Activated CD4-positive, alpha-beta T cell treated with anti-CD3 and anti-CD28 coated beads, Interleukin-2, amount 10 ng/mL, durations not matched to agents 7 days and 5 days (primary cell): ENCODE data around the gene TBC1D22A. TPM values are rescaled to one million over a fixed set of nuclear protein-coding genes. Genes with fewer than 3 reads are reported as not detected.

Source experiments
- CTCF ChIA-PET: fragments of 350-600 bp; sonication (Branson Sonifier 250); formaldehyde crosslinking; loops from one replicate; lab custom pipeline; 2021; ENCODE audit warnings: antibody characterized with exemption; lab: Charles Lee
- POLR2A ChIA-PET: fragments of 350-600 bp; sonication (Branson Sonifier 250); formaldehyde crosslinking; loops from one replicate; lab custom pipeline; 2021; ENCODE audit warnings: antibody characterized with exemption; lab: Charles Lee
- DNase-seq: peaks from one replicate; pipeline ENCODE4 v3.0.0-alpha.2; 2020
- H3K27ac Mint-ChIP-seq: one replicate; pipeline ENCODE4 v1.8.0; 2021; ENCODE audit warnings: mild to moderate bottlenecking, moderate library complexity, mixed read lengths
- H3K27me3 Mint-ChIP-seq: one replicate; pipeline ENCODE4 v1.8.0; 2021; ENCODE audit warnings: mixed read lengths
- H3K36me3 Mint-ChIP-seq: one replicate; pipeline ENCODE4 v1.8.0; 2021; ENCODE audit warnings: low read depth, mixed read lengths
- H3K4me1 Mint-ChIP-seq: one replicate; pipeline ENCODE4 v1.8.0; 2021; ENCODE audit warnings: mixed read lengths
- H3K4me3 Mint-ChIP-seq: one replicate; pipeline ENCODE4 v1.8.0; 2021; ENCODE audit warnings: mild to moderate bottlenecking, moderate library complexity, mixed read lengths
- H3K9me3 Mint-ChIP-seq: one replicate; pipeline ENCODE4 v1.8.0; 2021; ENCODE audit warnings: mixed read lengths
- total RNA-seq, 2 experiments: library from RNA; stranded (reverse); gene quantifications; one replicate each; pipeline ENCODE4 v1.2.3, GENCODE V29; 2021

TBC1D22A gene
- total RNA-seq, 2 experiments from 2014 or later, result 34.1 to 39.2 TPM

DNA sequence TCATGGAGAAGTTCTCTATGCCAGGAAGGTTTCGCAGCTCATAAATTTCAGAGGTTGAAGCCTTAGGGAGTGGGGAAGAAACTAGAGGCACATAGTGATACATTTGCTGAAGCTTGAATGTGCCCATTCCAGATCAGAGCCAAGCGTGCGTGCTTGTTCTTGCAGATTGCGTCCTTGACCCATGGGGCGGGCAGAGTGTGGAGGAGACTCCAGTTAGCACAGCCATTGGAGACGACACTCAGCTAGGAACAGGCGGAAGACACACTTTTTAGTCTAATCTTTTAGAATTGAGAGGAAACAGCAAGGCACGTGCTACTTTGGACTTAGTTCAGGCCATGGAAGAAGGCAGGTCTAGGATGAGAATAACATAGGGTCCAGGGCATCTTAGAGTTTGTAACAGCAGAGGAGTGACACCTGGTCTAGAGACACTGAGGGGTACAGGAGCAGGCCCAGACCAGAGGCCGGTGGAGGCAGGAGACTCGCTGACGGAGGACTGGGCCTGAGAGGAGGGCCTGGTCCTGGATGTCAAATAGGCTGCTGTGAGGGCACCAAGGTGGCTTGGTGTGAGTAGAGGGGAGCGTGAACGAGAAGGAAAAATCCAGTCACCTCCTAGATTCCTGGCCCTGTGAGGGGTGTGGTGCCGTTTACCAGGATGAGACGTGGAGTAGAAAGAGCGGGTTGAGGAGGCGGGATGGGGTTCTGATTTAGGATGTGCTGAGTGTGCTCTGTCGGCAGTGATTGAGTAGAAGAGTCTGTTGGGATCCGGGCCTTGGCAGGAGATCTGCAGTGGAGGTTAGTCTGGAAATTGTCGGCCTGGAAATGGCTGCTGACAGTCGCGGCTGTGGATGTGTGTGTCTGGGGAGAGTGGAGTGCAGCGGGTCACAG lies 154.7 kb downstream of the TBC1D22A start:
- ChIA-PET POLR2A (no interaction called here), CTCF (interaction anchor here (0.6 kb wide), 1 partner anchor 84 kb away, joined by 3 read pairs; no protein-coding TSS in a partner anchor)
- Mint-ChIP-seq H3K27ac (no peak overlapping the region), H3K9me3 (peaks cover 3% of the 10 kb centered on the region), H3K27me3 (no peaks in the 10 kb centered on the region), H3K36me3 (peaks cover 26% of the 10 kb centered on the region), H3K4me1 (peaks cover 12% of the 10 kb centered on the region), H3K4me3 (no peak overlapping the region)
- no peak for DNase-seq

DNA sequence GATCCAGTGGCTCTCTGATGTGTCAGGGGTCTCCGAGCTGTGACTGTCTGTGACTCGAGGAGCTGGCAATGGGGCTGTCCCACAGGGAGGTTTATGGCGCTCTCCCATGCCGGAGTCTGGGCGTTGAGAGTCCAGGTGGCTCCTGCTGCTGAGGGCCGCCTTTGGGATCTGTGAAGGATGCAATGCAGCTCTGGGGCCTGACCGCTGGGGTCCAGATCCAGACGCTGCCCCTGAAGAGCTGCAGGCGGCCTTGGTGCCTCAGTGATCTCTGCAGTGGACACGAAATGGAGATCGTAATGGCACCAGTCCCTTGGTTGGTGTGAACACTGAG lies 155.3 kb downstream of the TBC1D22A start:
- CTCF ChIA-PET, result no interaction called here
- Mint-ChIP-seq H3K4me3 (no peak overlapping the region), H3K36me3 (peaks cover 26% of the 10 kb centered on the region), H3K4me1 (peaks cover 12% of the 10 kb centered on the region), H3K9me3 (peaks cover 3% of the 10 kb centered on the region), H3K27me3 (no peaks in the 10 kb centered on the region), H3K27ac (no peak overlapping the region)
- no peak for DNase-seq
- POLR2A ChIA-PET, result no interaction called here

GRCh38 chr22:46918197-46918596 lies 155.7 kb downstream of the TBC1D22A start:
- Mint-ChIP-seq H3K27ac (no peak overlapping the region), H3K4me3 (no peak overlapping the region), H3K9me3 (peaks cover 3% of the 10 kb centered on the region), H3K4me1 (peaks cover 12% of the 10 kb centered on the region), H3K27me3 (no peaks in the 10 kb centered on the region), H3K36me3 (peaks cover 26% of the 10 kb centered on the region)
- CTCF ChIA-PET, result no interaction called here
- POLR2A ChIA-PET, result no interaction called here
- DNase-seq, result no peak

DNA sequence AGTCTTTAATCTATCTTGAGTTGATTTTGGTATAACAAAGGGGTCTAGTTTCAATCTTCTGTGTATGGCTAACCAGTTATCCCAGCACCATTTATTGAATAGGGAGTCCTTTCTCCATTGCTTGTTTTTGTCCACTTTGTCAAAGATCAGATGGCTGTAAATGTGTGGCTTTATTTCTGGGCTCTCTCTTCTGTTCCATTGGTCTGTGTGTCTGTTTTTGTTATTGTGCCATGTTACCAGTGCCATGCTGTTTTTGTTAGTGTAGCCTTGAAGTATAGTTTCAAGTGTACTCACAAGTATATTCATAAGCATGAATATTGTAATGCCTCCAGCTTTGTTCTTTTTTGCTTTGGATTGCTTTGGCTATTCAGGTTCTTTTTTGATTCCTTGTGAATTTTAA lies 159.6 kb downstream of the TBC1D22A start:
- no peaks in the 10 kb centered on the region for H3K27me3 Mint-ChIP-seq
- H3K36me3 Mint-ChIP-seq, result peaks cover 24% of the 10 kb centered on the region
- ChIA-PET CTCF (no interaction called here), POLR2A (no interaction called here)
- no peak for DNase-seq
- no peak overlapping the region for H3K4me3 Mint-ChIP-seq
- H3K9me3 Mint-ChIP-seq, result peaks cover 3% of the 10 kb centered on the region
- no peak overlapping the region for H3K27ac Mint-ChIP-seq
- peaks cover 8% of the 10 kb centered on the region for H3K4me1 Mint-ChIP-seq

- ChIA-PET POLR2A (no interaction called here), CTCF (no interaction called here)
- Mint-ChIP-seq H3K27me3 (no peaks in the 10 kb centered on the region), H3K36me3 (peaks cover 16% of the 10 kb centered on the region), H3K4me1 (peaks cover 6% of the 10 kb centered on the region), H3K4me3 (no peak overlapping the region), H3K27ac (no peak overlapping the region), H3K9me3 (peaks cover 3% of the 10 kb centered on the region)
- DNase-seq, result no peak
Measured at GRCh38 chr22:46923394-46923793, 160.9 kb downstream of the TBC1D22A start.

DNA sequence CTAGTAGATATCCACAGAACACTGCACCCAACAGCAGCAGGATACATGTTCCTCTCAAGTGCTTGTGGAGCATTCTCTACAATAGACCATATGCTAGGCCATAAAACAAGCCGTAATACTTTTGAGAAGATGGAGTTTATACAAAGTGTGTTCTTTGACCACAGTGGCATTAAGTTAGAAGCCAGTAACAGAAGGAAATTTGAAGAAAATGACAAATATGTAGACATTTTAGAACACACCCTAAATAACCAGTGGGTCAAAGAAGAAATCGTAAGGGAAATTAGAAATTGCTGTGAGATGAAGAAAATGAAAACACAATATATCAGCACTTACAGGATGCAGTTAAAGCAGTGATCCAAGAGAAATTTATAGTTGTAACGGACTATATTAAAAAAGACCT lies 163.4 kb downstream of the TBC1D22A start:
- no peak overlapping the region for H3K4me3 Mint-ChIP-seq
- no peaks in the 10 kb centered on the region for H3K27me3 Mint-ChIP-seq
- no peak overlapping the region for H3K27ac Mint-ChIP-seq
- peaks cover 3% of the 10 kb centered on the region for H3K4me1 Mint-ChIP-seq
- ChIA-PET CTCF (no interaction called here), POLR2A (no interaction called here)
- no peak for DNase-seq
- H3K9me3 Mint-ChIP-seq, result peaks cover 3% of the 10 kb centered on the region
- peaks cover 7% of the 10 kb centered on the region for H3K36me3 Mint-ChIP-seq

- Mint-ChIP-seq H3K9me3 (no peaks in the 10 kb centered on the region), H3K36me3 (peaks cover 4% of the 10 kb centered on the region), H3K4me3 (no peak overlapping the region), H3K27me3 (no peaks in the 10 kb centered on the region), H3K4me1 (peaks cover 12% of the 10 kb centered on the region), H3K27ac (no peak overlapping the region)
- ChIA-PET POLR2A (no interaction called here), CTCF (no interaction called here)
- DNase-seq, result no peak
Measured at GRCh38 chr22:46929046-46929709, 166.7 kb downstream of the TBC1D22A start.

- H3K27me3 Mint-ChIP-seq, result no peaks in the 10 kb centered on the region
- POLR2A ChIA-PET, result no interaction called here
- H3K9me3 Mint-ChIP-seq, result no peaks in the 10 kb centered on the region
- CTCF ChIA-PET, result no interaction called here
- no peak for DNase-seq
- no peak overlapping the region for H3K4me3 Mint-ChIP-seq
- peaks cover 13% of the 10 kb centered on the region for H3K4me1 Mint-ChIP-seq
- H3K36me3 Mint-ChIP-seq, result peaks cover 4% of the 10 kb centered on the region
- H3K27ac Mint-ChIP-seq, result no peak overlapping the region
Measured at GRCh38 chr22:46929710-46930204, 167.3 kb downstream of the TBC1D22A start.

DNA sequence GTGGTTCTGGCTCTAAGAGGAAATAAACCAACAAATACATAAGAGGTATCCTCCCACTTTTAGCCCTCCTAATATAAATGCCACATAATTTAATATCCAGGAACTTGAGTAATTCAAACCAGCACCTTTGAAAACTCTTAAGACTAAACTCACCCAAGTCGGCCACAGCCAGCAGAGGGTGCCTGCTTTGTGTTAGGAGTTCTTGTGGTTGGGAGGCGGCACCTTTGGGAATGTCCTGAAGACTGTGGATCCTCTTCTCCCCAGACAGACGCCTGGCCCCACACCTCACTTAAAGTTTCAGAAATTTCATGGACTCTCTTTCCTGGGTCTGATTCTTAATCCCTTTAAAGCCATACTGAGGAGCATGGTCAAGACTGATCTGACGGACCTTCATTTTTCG lies 169.0 kb downstream of the TBC1D22A start:
- Mint-ChIP-seq H3K36me3 (peaks cover 4% of the 10 kb centered on the region), H3K4me1 (peaks cover 20% of the 10 kb centered on the region), H3K27me3 (no peaks in the 10 kb centered on the region), H3K27ac (no peak overlapping the region), H3K9me3 (no peaks in the 10 kb centered on the region), H3K4me3 (no peak overlapping the region)
- CTCF ChIA-PET, result no interaction called here
- POLR2A ChIA-PET, result no interaction called here
- no peak for DNase-seq

- peaks cover 20% of the 10 kb centered on the region for H3K4me1 Mint-ChIP-seq
- no peak overlapping the region for H3K4me3 Mint-ChIP-seq
- ChIA-PET CTCF (no interaction called here), POLR2A (no interaction called here)
- H3K9me3 Mint-ChIP-seq, result no peaks in the 10 kb centered on the region
- peaks cover 4% of the 10 kb centered on the region for H3K36me3 Mint-ChIP-seq
- no peak for DNase-seq
- H3K27me3 Mint-ChIP-seq, result no peaks in the 10 kb centered on the region
- H3K27ac Mint-ChIP-seq, result no peak overlapping the region
Measured at GRCh38 chr22:46931881-46932280, 169.4 kb downstream of the TBC1D22A start.

- DNase-seq, result no peak
- ChIA-PET POLR2A (no interaction called here), CTCF (no interaction called here)
- peaks cover 20% of the 10 kb centered on the region for H3K4me1 Mint-ChIP-seq
- H3K36me3 Mint-ChIP-seq, result peaks cover 4% of the 10 kb centered on the region
- no peaks in the 10 kb centered on the region for H3K27me3 Mint-ChIP-seq
- no peak overlapping the region for H3K4me3 Mint-ChIP-seq
- no peaks in the 10 kb centered on the region for H3K9me3 Mint-ChIP-seq
- no peak overlapping the region for H3K27ac Mint-ChIP-seq
Measured at GRCh38 chr22:46933040-46933930, 170.8 kb downstream of the TBC1D22A start.

- Mint-ChIP-seq H3K4me3 (no peak overlapping the region), H3K27ac (no peak overlapping the region), H3K9me3 (no peaks in the 10 kb centered on the region), H3K27me3 (no peaks in the 10 kb centered on the region), H3K4me1 (peaks cover 20% of the 10 kb centered on the region), H3K36me3 (peaks cover 4% of the 10 kb centered on the region)
- DNase-seq, result no peak
- POLR2A ChIA-PET, result no interaction called here
- CTCF ChIA-PET, result no interaction called here
Measured at GRCh38 chr22:46934172-46934745, 171.8 kb downstream of the TBC1D22A start.
